ENCODE measurements around the gene PTPN3. TPM values are rescaled to one million over a fixed set of nuclear protein-coding genes. Genes with fewer than 3 reads are reported as not detected.
"Not testable (repeated sequence)": the region's sequence is repeated elsewhere in the genome, so short reads cannot be mapped to it uniquely, and the experiment has no call there.

The PTPN3 gene
- polyA plus RNA-seq (2012; rRNA removed) = 7.5 and 7.8 TPM in 2 replicates
- 5.5 and 5.6 TPM in 2 replicates for polyA plus RNA-seq (2012; cell fraction: cytosol; rRNA removed)
- polyA plus RNA-seq (2012; cell fraction: nucleus; rRNA removed) = 16.7 and 19.9 TPM in 2 replicates

GRCh38 chr9:109498195-109499092 is at the start of gene PTPN3:
TSS of gene PTPN3 (minus strand) at chr9:109498307. CDS start at chr9:109463434, 34,873 bp downstream.
- WGBS (ENCODE audit: low lambda C conversion rate) = 58% methylated on average over 18 of the region's 78 CpGs
- peak within 1 kb of the TSS; percentile 60; the same call in 1 of the 2 replicates for H3K9ac ChIP-seq
- H3K4me3 ChIP-seq (ENCODE audit: low read depth in 2 of 2, low read length in 1 of 2) = peak within 1 kb of the TSS; percentile 64 to 75
- H3K27me3 ChIP-seq (ENCODE audit: insufficient read depth) = no peaks in the 10 kb centered on the region; the same call in 1 of the 2 replicates
- ChIA-PET CTCF (interaction anchor here (1.0 to 4.3 kb wide), 5 partner anchors 11 to 58 kb away, joined by 3 to 23 read pairs (median 6); no protein-coding TSS in a partner anchor), POLR2A (no interaction called here)
- H3K79me2 ChIP-seq (ENCODE audit: insufficient read depth) = peaks cover 42% of the 10 kb centered on the region
- H3K27ac ChIP-seq (ENCODE audit: low read depth in 2 of 2, low read length in 1 of 2) = no peak within 1 kb of the TSS
- H3F3A ChIP-seq (replicated peaks; ENCODE audit: insufficient read depth) = peaks cover 5% of the 10 kb centered on the region
- H2AFZ ChIP-seq (ENCODE audit: low read depth) = peak within 1 kb of the TSS; percentile 94
- DNase-seq = peak; percentile 80
- H3K9me3 ChIP-seq = no peaks in the 10 kb centered on the region
- H3K36me3 ChIP-seq (replicated peaks in 1 of 2; ENCODE audit: control insufficient read depth in 1 of 2, insufficient read depth in 2 of 2, low read length in 1 of 2) = no peaks in the 10 kb centered on the region
- peak within 1 kb of the TSS; percentile 89 for H3K4me2 ChIP-seq
- H3K4me1 ChIP-seq (ENCODE audit: control insufficient read depth in 1 of 2, insufficient read depth in 2 of 2, low read depth in 1 of 2, low read length in 1 of 2) = peaks cover 0 to 18% of the 10 kb centered on the region in 2 experiments; a peak in 2 of 4 replicates
- TF ChIP-seq REST (IDR thresholded peaks at IDR 0.05; ENCODE audit: low read depth, low read length) (no peak), MEF2A (IDR thresholded peaks at IDR 0.05; ENCODE audit: borderline replicate concordance, low read depth) (no peak), NRF1 (IDR thresholded peaks at IDR 0.05; ENCODE audit: low read depth, low read length) (peak; percentile 41)
- no peaks in the 10 kb centered on the region for H4K20me1 ChIP-seq (ENCODE audit: insufficient read depth)
- no peaks in the 10 kb centered on the region for H3K9me2 ChIP-seq

- H3K4me3 ChIP-seq (ENCODE audit: low read depth in 2 of 2, low read length in 1 of 2); H3F3A ChIP-seq (replicated peaks; ENCODE audit: insufficient read depth); H3K27ac ChIP-seq (ENCODE audit: low read depth in 2 of 2, low read length in 1 of 2); H3K27me3 ChIP-seq (ENCODE audit: insufficient read depth); H4K20me1 ChIP-seq (ENCODE audit: insufficient read depth); H3K79me2 ChIP-seq (ENCODE audit: insufficient read depth); H3K9ac ChIP-seq; H3K4me2 ChIP-seq; H3K9me3 ChIP-seq; H3K4me1 ChIP-seq (ENCODE audit: control insufficient read depth in 1 of 2, insufficient read depth in 2 of 2, low read depth in 1 of 2, low read length in 1 of 2); H3K9me2 ChIP-seq; DNase-seq; H3K36me3 ChIP-seq (replicated peaks in 1 of 2; ENCODE audit: control insufficient read depth in 1 of 2, insufficient read depth in 2 of 2, low read length in 1 of 2); CTCF ChIA-PET; POLR2A ChIA-PET; H2AFZ ChIP-seq (ENCODE audit: low read depth): not testable (repeated sequence)
- WGBS (ENCODE audit: low lambda C conversion rate) = 6% methylated on average over 1 of the region's 1 CpG
Observed at GRCh38 chr9:109544954-109545353, 46.8 kb upstream of the PTPN3 start.

- Histone ChIP-seq H3K9me3 (0 out of 2 replicates have a peak, but pooled peaks cover 7% of the 10 kb centered on the region), H3K9me2 (no peaks in the 10 kb centered on the region), H3K9ac (no peak overlapping the region), H3K79me2 (ENCODE audit: insufficient read depth) (no peaks in the 10 kb centered on the region), H2AFZ (ENCODE audit: low read depth) (no peak overlapping the region), H3K4me2 (no peak overlapping the region), H3K27me3 (ENCODE audit: insufficient read depth) (peaks cover 8% of the 10 kb centered on the region), H3K36me3 (replicated peaks in 1 of 2; ENCODE audit: control insufficient read depth in 1 of 2, insufficient read depth in 2 of 2, low read length in 1 of 2) (no peaks in the 10 kb centered on the region), H3K4me3 (ENCODE audit: low read depth in 2 of 2, low read length in 1 of 2) (no peak overlapping the region), H3F3A (replicated peaks; ENCODE audit: insufficient read depth) (no peaks in the 10 kb centered on the region), H3K27ac (ENCODE audit: low read depth in 2 of 2, low read length in 1 of 2) (no peak overlapping the region), H4K20me1 (ENCODE audit: insufficient read depth) (no peaks in the 10 kb centered on the region), H3K4me1 (ENCODE audit: control insufficient read depth in 1 of 2, insufficient read depth in 2 of 2, low read depth in 1 of 2, low read length in 1 of 2) (no peaks in the 10 kb centered on the region)
- POLR2A ChIA-PET = no interaction called here
- WGBS (ENCODE audit: low lambda C conversion rate) = 9% methylated on average over 4 of the region's 4 CpGs
- no peak for DNase-seq
- CTCF ChIA-PET = no interaction called here
- TF ChIP-seq TEAD4 (IDR thresholded peaks at IDR 0.05; ENCODE audit: borderline replicate concordance, insufficient read depth) (no peak), TCF12 (IDR thresholded peaks at IDR 0.05) (no peak), CHD2 (IDR thresholded peaks at IDR 0.05; ENCODE audit: low read length, partially characterized antibody) (no peak), GATA2 (CRISPR knock-in tag; IDR thresholded peaks at IDR 0.05) (no peak), USF2 (IDR thresholded peaks at IDR 0.05; ENCODE audit: borderline replicate concordance, low read depth, low read length) (no peak), GABPA (IDR thresholded peaks at IDR 0.05; ENCODE audit: low read depth) (no peak), SIN3A (IDR thresholded peaks at IDR 0.05; ENCODE audit: borderline replicate concordance, low read depth, low read length) (no peak), FOXM1 (IDR thresholded peaks at IDR 0.05; ENCODE audit: low read depth) (no peak), MXI1 (IDR thresholded peaks at IDR 0.05; ENCODE audit: low read depth, low read length) (no peak), USF1 (IDR thresholded peaks at IDR 0.05; ENCODE audit: borderline replicate concordance, low read depth) (no peak), RFX5 (IDR thresholded peaks at IDR 0.05; ENCODE audit: low read length) (no peak), ELF1 (IDR thresholded peaks at IDR 0.05) (no peak), SMC3 (IDR thresholded peaks at IDR 0.05; ENCODE audit: low read depth, low read length) (no peak)
Observed at GRCh38 chr9:109542922-109543321, 44.8 kb upstream of the PTPN3 start.
